SK-N-SH (cell line): ENCODE data around the gene SLC6A9. TPM values are rescaled to one million over a fixed set of nuclear protein-coding genes. Genes with fewer than 3 reads are reported as not detected.

Experiments
- CTCF ChIA-PET: fragments of 300-600, 350-600 bp; formaldehyde crosslinking; extraction: SDS; loops from one replicate; lab custom pipeline; 2021; lab: Yijun Ruan, JAX
- POLR2A ChIA-PET: fragments of 350-600 bp; sonication (Branson Sonifier 250); formaldehyde crosslinking; extraction: SDS; loops from one replicate; lab custom pipeline; 2020; ENCODE audit warnings: antibody characterized with exemption, inconsistent platforms; lab: Yijun Ruan, JAX
- DNase-seq: peaks from one replicate; pipeline ENCODE4 v3.0.0; 2012
- H2AFZ ChIP-seq: fragments of 200-600 bp; sonication (generic); 2 replicates; pipeline ENCODE4 v1.8.1; 2016; ENCODE audit warnings: antibody characterized with exemption, mild to moderate bottlenecking, low read depth
- H3F3A ChIP-seq: fragments of 200-600 bp; sonication (generic); replicated peaks from 2 replicates; pipeline ENCODE3; 2016; ENCODE audit warnings: antibody characterized with exemption, mild to moderate bottlenecking; ENCODE audit not compliant: insufficient read depth
- H3K27ac ChIP-seq, 2 experiments: fragments of 200-500 bp in 1 of 2; fragments of 200-600 bp in 1 of 2; sonication (Bioruptor generic) in 1 of 2; sonication (generic), shearing (Covaris generic) in 1 of 2; 2 replicates each; pipeline versions ENCODE4 v1.5.1 to v1.6.1; 2014 to 2016; ENCODE audit warnings: low read depth in 2 of 2, inconsistent platforms in 1 of 2, low read length in 1 of 2, mild to moderate bottlenecking in 1 of 2, mixed read lengths in 1 of 2
- H3K27me3 ChIP-seq: fragments of 200-600 bp; sonication (generic), shearing (Covaris generic); 2 replicates; pipeline ENCODE4 v1.6.1; 2016; ENCODE audit warnings: mixed run types; ENCODE audit not compliant: insufficient read depth
- H3K36me3 ChIP-seq, 2 experiments: fragments of 200-500 bp in 1 of 2; fragments of 200-600 bp in 1 of 2; sonication (Bioruptor generic) in 1 of 2; sonication (generic) in 1 of 2; replicated peaks in 1 of 2; 2 replicates each; pipeline versions ENCODE3 to v1.5.1; 2014 to 2016; ENCODE audit warnings: low read length in 1 of 2, mild to moderate bottlenecking in 1 of 2; ENCODE audit not compliant: insufficient read depth in 2 of 2, control insufficient read depth in 1 of 2
- H3K4me1 ChIP-seq, 2 experiments: fragments of 200-500 bp in 1 of 2; fragments of 200-600 bp in 1 of 2; sonication (Bioruptor generic) in 1 of 2; sonication (generic), shearing (Covaris generic) in 1 of 2; 2 replicates each; pipeline versions ENCODE4 v1.5.1 to v1.6.1; 2014 to 2016; ENCODE audit warnings: low read depth in 1 of 2, low read length in 1 of 2, mixed run types in 1 of 2; ENCODE audit not compliant: insufficient read depth in 2 of 2, control insufficient read depth in 1 of 2
- H3K4me2 ChIP-seq: fragments of 200-600 bp; sonication (generic), shearing (Covaris generic); 2 replicates; pipeline ENCODE4 v1.6.1; 2017; ENCODE audit warnings: mixed run types
- H3K4me3 ChIP-seq, 2 experiments: fragments of 200-500 bp in 1 of 2; fragments of 200-600 bp in 1 of 2; sonication (Bioruptor generic) in 1 of 2; sonication (generic), shearing (Covaris generic) in 1 of 2; 2 replicates each; pipeline versions ENCODE4 v1.5.1 to v1.8.1; 2014 to 2016; ENCODE audit warnings: low read depth in 2 of 2, inconsistent platforms in 1 of 2, low read length in 1 of 2, mild to moderate bottlenecking in 1 of 2, mixed read lengths in 1 of 2, moderate library complexity in 1 of 2
- H3K79me2 ChIP-seq: fragments of 200-600 bp; sonication (generic); 2 replicates; pipeline ENCODE4 v1.8.1; 2017; ENCODE audit warnings: mild to moderate bottlenecking; ENCODE audit not compliant: insufficient read depth
- H3K9ac ChIP-seq: fragments of 200-600 bp; sonication (generic); 2 replicates; pipeline ENCODE4 v1.6.1; 2017; ENCODE audit warnings: mixed run types
- H3K9me2 ChIP-seq: fragments of 200-600 bp; sonication (generic); 2 replicates; pipeline ENCODE4 v1.6.1; 2017; ENCODE audit warnings: mixed run types
- H3K9me3 ChIP-seq: fragments of 200-600 bp; sonication (generic); 2 replicates; pipeline ENCODE4 v1.6.1; 2017; ENCODE audit warnings: mixed run types, mild to moderate bottlenecking, moderate library complexity
- H4K20me1 ChIP-seq: fragments of 200-600 bp; sonication (generic); 2 replicates; pipeline ENCODE4 v1.6.1; 2017; ENCODE audit warnings: mild to moderate bottlenecking, mixed run types; ENCODE audit not compliant: insufficient read depth
- CHD2 ChIP-seq: fragments of 150-350 bp; IDR thresholded peaks from 2 replicates; pipeline ENCODE4 v1.6.1; 2018; ENCODE audit warnings: low read length; ENCODE audit not compliant: partially characterized antibody
- ELF1 ChIP-seq: IDR thresholded peaks from 2 replicates; pipeline ENCODE4 v1.4.0; 2012
- EZH2phosphoT487 ChIP-seq: fragments of 200-600 bp; sonication (generic); IDR thresholded peaks from 2 replicates; pipeline ENCODE4 v1.6.1; 2017; ENCODE audit warnings: low read depth, mixed run types, mild to moderate bottlenecking, antibody characterized with exemption, moderate library complexity, borderline replicate concordance
- POLR2AphosphoS5 ChIP-seq: IDR thresholded peaks from 2 replicates; pipeline ENCODE4 v1.6.1; 2012; ENCODE audit warnings: low read depth, low read length
- RAD21 ChIP-seq: IDR thresholded peaks from 2 replicates; pipeline ENCODE4 v1.6.1; 2012; ENCODE audit warnings: mild to moderate bottlenecking, low read length
- RCOR1 ChIP-seq: fragments of 150-350 bp; IDR thresholded peaks from 2 replicates; pipeline ENCODE4 v1.6.1; 2017; ENCODE audit warnings: antibody characterized with exemption, low read length
- RFX5 ChIP-seq: IDR thresholded peaks from 2 replicates; pipeline ENCODE4 v1.6.1; 2012; ENCODE audit warnings: mild to moderate bottlenecking, improper control_type of control experiment, low read length
- SMC3 ChIP-seq: IDR thresholded peaks from 2 replicates; pipeline ENCODE4 v1.6.1; 2012; ENCODE audit warnings: low read depth, low read length, improper control_type of control experiment
- TCF12 ChIP-seq: IDR thresholded peaks from 2 replicates; pipeline ENCODE4 v1.4.0; 2012
- YY1 ChIP-seq: IDR thresholded peaks from 2 replicates; pipeline ENCODE4 v1.4.0; 2012; ENCODE audit warnings: low read depth, mild to moderate bottlenecking
- WGBS: methylation state at CpG from one replicate; pipeline ENCODE4 v1.1.6; 2017; ENCODE audit warnings: low lambda C conversion rate; 5-methylcytosine and 5-hydroxymethylcytosine counted together
- polyA plus RNA-seq, 3 experiments: library from polyadenylated mRNA; depleted of rRNA; stranded (reverse); fragments of >200 nt; gene quantifications; 2 replicates each; pipeline ENCODE4 v1.2.3, GENCODE V29; 2012
- TF ChIP-seq, protein P1 (sequence below): IDR thresholded peaks from 2 replicates; pipeline ENCODE4 v1.4.0; 2012; ENCODE audit warnings: low read depth, borderline replicate concordance
- TF ChIP-seq, protein P2 (sequence below): fragments of 150-350 bp; IDR thresholded peaks from 2 replicates; pipeline ENCODE4 v1.6.1; 2016; ENCODE audit warnings: mild to moderate bottlenecking, low read depth, low read length

The SLC6A9 gene
- polyA plus RNA-seq, 1 of the 3 experiments (the other 2 are of a cell fraction), result 3.9 TPM

DNA sequence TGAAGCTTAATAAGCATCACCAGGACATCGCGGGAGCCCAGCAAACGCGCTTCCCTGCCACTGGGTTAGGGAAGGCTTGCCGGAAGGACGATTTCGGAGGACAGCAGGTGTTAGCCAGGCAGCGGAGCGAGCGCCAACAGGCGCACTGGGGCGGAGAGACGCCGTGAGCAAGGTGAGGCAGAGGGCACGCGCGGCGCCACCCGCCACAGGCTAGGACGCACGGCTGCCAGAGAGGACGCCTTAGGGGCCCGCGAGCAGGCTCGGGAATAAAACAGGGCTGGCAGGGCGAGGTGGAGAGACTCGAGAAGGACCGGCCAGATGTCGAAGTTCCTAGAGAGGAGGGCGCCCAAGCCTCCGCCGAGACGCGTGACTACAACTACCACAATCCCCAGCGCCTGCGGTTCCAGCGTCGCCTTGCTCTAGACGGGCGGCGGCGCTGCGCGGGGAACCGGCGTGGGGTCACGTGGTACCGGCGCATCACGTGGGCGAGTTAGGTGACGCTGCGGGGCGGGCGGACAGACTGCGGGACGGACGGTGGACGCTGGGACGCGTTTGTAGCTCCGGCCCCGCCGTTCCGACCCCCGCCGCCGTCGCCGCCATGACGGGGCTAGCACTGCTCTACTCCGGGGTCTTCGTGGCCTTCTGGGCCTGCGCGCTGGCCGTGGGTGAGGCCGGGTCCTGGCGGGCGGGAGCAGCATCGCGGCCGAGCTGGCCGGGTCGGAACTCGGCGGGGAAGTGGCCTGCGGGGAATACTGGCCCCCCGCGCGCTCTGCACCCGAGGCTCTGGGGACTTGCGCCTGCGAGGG, 56.6 kb downstream of the SLC6A9 start, which contains the start of gene ATP6V0B (continued):
- TF ChIP-seq, protein P1, sequence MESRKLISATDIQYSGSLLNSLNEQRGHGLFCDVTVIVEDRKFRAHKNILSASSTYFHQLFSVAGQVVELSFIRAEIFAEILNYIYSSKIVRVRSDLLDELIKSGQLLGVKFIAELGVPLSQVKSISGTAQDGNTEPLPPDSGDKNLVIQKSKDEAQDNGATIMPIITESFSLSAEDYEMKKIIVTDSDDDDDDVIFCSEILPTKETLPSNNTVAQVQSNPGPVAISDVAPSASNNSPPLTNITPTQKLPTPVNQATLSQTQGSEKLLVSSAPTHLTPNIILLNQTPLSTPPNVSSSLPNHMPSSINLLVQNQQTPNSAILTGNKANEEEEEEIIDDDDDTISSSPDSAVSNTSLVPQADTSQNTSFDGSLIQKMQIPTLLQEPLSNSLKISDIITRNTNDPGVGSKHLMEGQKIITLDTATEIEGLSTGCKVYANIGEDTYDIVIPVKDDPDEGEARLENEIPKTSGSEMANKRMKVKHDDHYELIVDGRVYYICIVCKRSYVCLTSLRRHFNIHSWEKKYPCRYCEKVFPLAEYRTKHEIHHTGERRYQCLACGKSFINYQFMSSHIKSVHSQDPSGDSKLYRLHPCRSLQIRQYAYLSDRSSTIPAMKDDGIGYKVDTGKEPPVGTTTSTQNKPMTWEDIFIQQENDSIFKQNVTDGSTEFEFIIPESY, result no peak
- TF ChIP-seq TCF12 (no peak), YY1 (peak; percentile 70), CHD2 (peak; percentile 59), RAD21 (no peak), SMC3 (no peak), POLR2AphosphoS5 (peak; percentile 50), RCOR1 (no peak; the same call in 1 of the 2 replicates), ELF1 (no peak)
- TF ChIP-seq, protein P2, sequence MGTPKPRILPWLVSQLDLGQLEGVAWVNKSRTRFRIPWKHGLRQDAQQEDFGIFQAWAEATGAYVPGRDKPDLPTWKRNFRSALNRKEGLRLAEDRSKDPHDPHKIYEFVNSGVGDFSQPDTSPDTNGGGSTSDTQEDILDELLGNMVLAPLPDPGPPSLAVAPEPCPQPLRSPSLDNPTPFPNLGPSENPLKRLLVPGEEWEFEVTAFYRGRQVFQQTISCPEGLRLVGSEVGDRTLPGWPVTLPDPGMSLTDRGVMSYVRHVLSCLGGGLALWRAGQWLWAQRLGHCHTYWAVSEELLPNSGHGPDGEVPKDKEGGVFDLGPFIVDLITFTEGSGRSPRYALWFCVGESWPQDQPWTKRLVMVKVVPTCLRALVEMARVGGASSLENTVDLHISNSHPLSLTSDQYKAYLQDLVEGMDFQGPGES, result no peak

DNA sequence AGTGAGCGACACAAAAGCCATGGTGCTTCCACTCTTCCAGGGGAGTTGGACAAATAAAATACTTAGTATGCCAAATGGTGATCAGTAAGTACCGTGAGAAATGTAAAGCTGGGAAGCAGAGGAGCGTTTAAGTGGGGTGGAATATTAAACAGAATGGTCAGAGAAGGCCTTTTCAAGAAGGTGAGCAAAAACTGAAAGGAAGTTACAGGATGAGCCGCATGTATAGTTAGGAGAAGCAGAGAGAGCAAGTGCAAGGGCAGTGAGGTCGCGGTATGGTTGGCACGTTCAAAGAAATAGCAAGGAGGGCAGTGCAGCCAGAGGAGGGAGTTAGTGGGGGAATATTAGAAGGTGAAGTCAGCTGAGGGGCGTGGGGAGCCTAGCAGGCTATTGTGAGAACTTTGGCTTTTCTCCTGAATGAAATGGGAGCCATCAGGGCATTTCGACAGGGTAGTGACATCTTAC, 57.2 kb downstream of the SLC6A9 start:
- Histone ChIP-seq H3F3A (peaks cover 11% of the 10 kb centered on the region), H3K9me2 (no peaks in the 10 kb centered on the region), H3K9ac (peak overlapping the region; percentile 84), H3K27ac (peak overlapping the region; percentile 20 to 93; a peak in 3 of 4 replicates), H3K4me2 (peak overlapping the region; percentile 98), H2AFZ (peak overlapping the region; percentile 88), H3K79me2 (peaks cover 55% of the 10 kb centered on the region), H3K4me3 (peak overlapping the region; percentile 83 to 91), H4K20me1 (peaks cover 11% of the 10 kb centered on the region), H3K9me3 (no peaks in the 10 kb centered on the region), H3K27me3 (no peaks in the 10 kb centered on the region), H3K4me1 (peaks cover 8 to 48% of the 10 kb centered on the region in 2 experiments; a peak in 1 of 4 replicates), H3K36me3 (peaks cover 16 to 47% of the 10 kb centered on the region in 2 experiments)
- CTCF ChIA-PET, result interaction anchor here (1.1 to 2.7 kb wide), 8 partner anchors 17 to 211 kb away, joined by 3 to 15 read pairs (median 6); partner anchors contain the start of genes CCDC24 and IPO13
- no peak for TF ChIP-seq EZH2phosphoT487
- TF ChIP-seq RFX5, result no peak
- no peak for DNase-seq
- WGBS, result 63% methylated on average over 8 of the region's 9 CpGs
- POLR2A ChIA-PET, result interaction anchor here (1.7 kb wide), 1 partner anchor 18 kb away, joined by 3 read pairs; the partner anchor contains the start of gene CCDC24
